ENCODE results near the gene COL28A1. TPM values are rescaled to one million over a fixed set of nuclear protein-coding genes. Genes with fewer than 3 reads are reported as not detected.

Gene COL28A1
- total RNA-seq, 1 donor from 2014 or later: 0.16 TPM

GRCh38 chr7:7505915-7506314, 29.8 kb downstream of the COL28A1 start:
- CTCF ChIA-PET: no interaction called here
- TF ChIP-seq CTCF (IDR thresholded peaks at IDR 0.05): no peak
- intact Hi-C loops (cut with micrococcal nuclease): no loop called here
- Mint-ChIP-seq H3K4me1 (no peaks in the 10 kb centered on the region), H3K4me3 (no peak overlapping the region), H3K36me3 (ENCODE audit: low read depth) (no peaks in the 10 kb centered on the region), H3K27ac (no peak overlapping the region), H3K27me3 (no peaks in the 10 kb centered on the region), H3K9me3 (no peaks in the 10 kb centered on the region)
- POLR2A ChIA-PET: no interaction called here
- ATAC-seq (ENCODE audit: low read depth) (no peak), DNase-seq (no peak)

- Mint-ChIP-seq H3K27me3 (no peaks in the 10 kb centered on the region), H3K27ac (no peak overlapping the region), H3K36me3 (ENCODE audit: low read depth) (no peaks in the 10 kb centered on the region), H3K4me1 (no peaks in the 10 kb centered on the region), H3K9me3 (no peaks in the 10 kb centered on the region), H3K4me3 (no peak overlapping the region)
- TF ChIP-seq CTCF (IDR thresholded peaks at IDR 0.05): no peak
- DNase-seq (no peak), ATAC-seq (ENCODE audit: low read depth) (no peak)
- intact Hi-C loops (cut with micrococcal nuclease): no loop called here
- ChIA-PET POLR2A (no interaction called here), CTCF (no interaction called here)
These were observed 30.6 kb downstream of the COL28A1 start for GRCh38 chr7:7504910-7505704.

DNA sequence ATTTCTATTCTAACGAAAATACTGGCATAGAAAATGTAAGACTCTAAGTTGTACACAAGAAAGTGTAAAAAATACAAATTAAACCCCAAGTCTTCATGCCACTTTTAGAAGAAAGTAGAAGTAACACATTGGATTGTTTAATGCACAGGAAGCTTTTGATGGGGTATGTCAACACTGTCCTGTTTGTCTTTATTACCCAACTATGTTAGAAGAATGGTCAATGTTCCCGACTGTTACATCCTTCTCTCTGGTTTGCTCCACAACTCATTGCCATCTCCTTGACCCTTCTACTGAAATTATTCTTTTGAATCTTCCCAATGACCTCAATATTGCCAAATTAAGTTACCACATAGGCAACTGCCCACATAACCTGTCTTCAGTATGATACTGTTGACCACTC, 35.8 kb downstream of the COL28A1 start:
- ATAC-seq (ENCODE audit: low read depth) (no peak), DNase-seq (no peak)
- ChIA-PET POLR2A (no interaction called here), CTCF (no interaction called here)
- no peak overlapping the region for H3K27ac Mint-ChIP-seq
- intact Hi-C loops (cut with micrococcal nuclease): no loop called here
- H3K4me1 Mint-ChIP-seq: no peaks in the 10 kb centered on the region
- H3K36me3 Mint-ChIP-seq (ENCODE audit: low read depth): no peaks in the 10 kb centered on the region
- H3K4me3 Mint-ChIP-seq: no peak overlapping the region
- no peaks in the 10 kb centered on the region for H3K9me3 Mint-ChIP-seq
- TF ChIP-seq CTCF (IDR thresholded peaks at IDR 0.05): no peak
- H3K27me3 Mint-ChIP-seq: no peaks in the 10 kb centered on the region

- Mint-ChIP-seq H3K27me3 (no peaks in the 10 kb centered on the region), H3K4me1 (no peaks in the 10 kb centered on the region), H3K9me3 (no peaks in the 10 kb centered on the region), H3K27ac (no peak overlapping the region), H3K36me3 (ENCODE audit: low read depth) (no peaks in the 10 kb centered on the region), H3K4me3 (no peak overlapping the region)
- POLR2A ChIA-PET: no interaction called here
- ATAC-seq (ENCODE audit: low read depth) (no peak), DNase-seq (no peak)
- TF ChIP-seq CTCF (IDR thresholded peaks at IDR 0.05): no peak
- intact Hi-C loops (cut with micrococcal nuclease): no loop called here
- CTCF ChIA-PET: interaction anchor here (0.6 kb wide), 1 partner anchor 317 kb away, joined by 3 read pairs; no protein-coding TSS in a partner anchor
These were observed 36.8 kb downstream of the COL28A1 start for GRCh38 chr7:7498856-7499255.

DNA sequence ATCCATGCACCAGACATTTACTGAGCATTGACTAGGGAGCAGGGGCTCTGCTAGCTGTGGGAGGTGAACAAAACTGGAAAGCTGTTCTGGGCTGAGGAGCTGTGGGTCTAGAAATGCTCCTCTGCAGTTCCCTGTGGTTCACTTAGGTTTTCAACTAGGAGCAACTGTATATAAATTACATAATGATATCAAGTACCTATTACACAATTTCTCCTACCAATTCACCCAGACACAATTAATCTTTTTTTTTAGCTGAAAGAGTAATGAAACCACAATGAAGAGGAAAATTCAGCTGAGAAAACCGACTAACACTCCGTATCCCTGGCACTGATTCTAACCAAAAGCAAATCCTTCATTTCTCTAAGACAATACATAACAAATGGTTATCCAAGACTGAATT, 39.4 kb downstream of the COL28A1 start:
- ATAC-seq (ENCODE audit: low read depth) (no peak), DNase-seq (no peak)
- no peak for TF ChIP-seq CTCF (IDR thresholded peaks at IDR 0.05)
- no peaks in the 10 kb centered on the region for H3K27me3 Mint-ChIP-seq
- CTCF ChIA-PET: no interaction called here
- peaks cover 3% of the 10 kb centered on the region for H3K4me1 Mint-ChIP-seq
- H3K4me3 Mint-ChIP-seq: no peak overlapping the region
- POLR2A ChIA-PET: interaction anchor here (0.6 kb wide), 1 partner anchor 12 kb away, joined by 3 read pairs; no protein-coding TSS in a partner anchor
- intact Hi-C loops (cut with micrococcal nuclease): no loop called here
- H3K36me3 Mint-ChIP-seq (ENCODE audit: low read depth): no peaks in the 10 kb centered on the region
- no peak overlapping the region for H3K27ac Mint-ChIP-seq
- no peaks in the 10 kb centered on the region for H3K9me3 Mint-ChIP-seq
